Heart left ventricle (tissue), 13 donors: ENCODE data around the gene GPI.

Source experiments
- POLR2A ChIP-seq, 2 donors: fragments of 450-650 bp; IDR thresholded peaks; one replicate each; pipeline ENCODE4 v1.6.1; 2017; ENCODE audit warnings: antibody characterized with exemption in 2 of 2, mild to moderate bottlenecking in 2 of 2, moderate library complexity in 2 of 2
- TF ChIP-seq, protein P1 (sequence below), 12 donors: fragments of 200-600 bp; sonication (generic) in 4 of 12; IDR thresholded peaks; one replicate each; pipeline versions ENCODE4 v1.5.0 to v1.8.0; 2018 to 2022; ENCODE audit warnings: antibody characterized with exemption in 12 of 12, mild to moderate bottlenecking in 5 of 12
- donor health status: ischemic (EF 13 %, LVEDD 7.1; RV severe dilation, severe dysfunction).
- donor health status: DM: no; HTN: yes; CAD: no.
- donor health status: DM: no; HTN: no; CAD: no.
- donor health status: ischemic (EF 25% LVEDD 6.9; RV normal size, moderate dysfunction).
- donor health status: ischemic (EF 25% LVEDD 5.7; RV mildly dilated, moderate dysfunction).
- donor health status: ischemic (EF 35%, LVEDD 5.7; RV mildly dilated, moderate dysfunction).
- donor health status: nonischemic (EF 11% LVEDD 7.7; RV severe dilation, severe dysfunction).
- donor health status: DM: yes; HTN: yes; CAD: no.
- donor health status: PGD.
- donor health status: ischemic (EF 29% LVEDD 5.4; RV normal size, mild dysfunction).
- donor health status: nonischemic (EF 23%, LVEDD 6.1; RV moderate dilation, normal function).

DNA sequence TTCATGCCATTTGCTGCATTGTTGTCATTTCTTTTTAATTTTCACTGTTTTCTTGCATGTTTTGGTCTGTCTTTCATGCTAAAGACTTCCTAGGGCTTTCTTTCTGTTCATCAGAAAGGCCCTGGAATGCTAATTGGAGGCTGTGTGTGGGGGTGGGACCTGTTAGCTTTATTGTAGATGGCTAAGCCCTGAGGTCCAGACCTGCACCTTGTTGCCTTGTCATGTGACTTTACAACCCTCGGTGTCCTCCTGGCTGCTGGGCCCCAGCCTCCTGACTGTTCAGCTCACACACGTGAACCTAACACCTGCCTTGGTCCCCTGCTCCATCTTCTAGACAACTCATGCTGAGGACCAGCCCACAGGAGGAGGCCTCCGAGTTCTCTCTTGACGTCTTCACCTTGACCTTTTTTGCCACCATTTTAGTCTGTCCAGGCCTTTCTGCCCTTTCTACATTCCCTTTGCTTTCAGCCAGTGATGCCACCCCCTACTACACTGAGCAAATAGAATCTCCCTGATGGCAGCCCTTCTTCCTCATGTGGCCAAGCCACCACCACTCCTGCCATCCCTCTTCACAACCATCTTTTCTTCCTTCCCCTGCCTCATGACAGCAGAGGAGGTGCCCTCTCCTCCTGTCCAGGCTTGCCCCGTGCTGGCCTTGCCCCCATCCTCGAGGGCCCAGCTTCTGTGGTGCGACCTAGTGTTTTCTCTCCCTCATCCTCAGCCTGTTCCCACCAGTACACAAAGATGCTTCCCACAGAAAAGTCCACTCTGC is 41.4 kb upstream of the GPI start:
- TF ChIP-seq, protein P1, sequence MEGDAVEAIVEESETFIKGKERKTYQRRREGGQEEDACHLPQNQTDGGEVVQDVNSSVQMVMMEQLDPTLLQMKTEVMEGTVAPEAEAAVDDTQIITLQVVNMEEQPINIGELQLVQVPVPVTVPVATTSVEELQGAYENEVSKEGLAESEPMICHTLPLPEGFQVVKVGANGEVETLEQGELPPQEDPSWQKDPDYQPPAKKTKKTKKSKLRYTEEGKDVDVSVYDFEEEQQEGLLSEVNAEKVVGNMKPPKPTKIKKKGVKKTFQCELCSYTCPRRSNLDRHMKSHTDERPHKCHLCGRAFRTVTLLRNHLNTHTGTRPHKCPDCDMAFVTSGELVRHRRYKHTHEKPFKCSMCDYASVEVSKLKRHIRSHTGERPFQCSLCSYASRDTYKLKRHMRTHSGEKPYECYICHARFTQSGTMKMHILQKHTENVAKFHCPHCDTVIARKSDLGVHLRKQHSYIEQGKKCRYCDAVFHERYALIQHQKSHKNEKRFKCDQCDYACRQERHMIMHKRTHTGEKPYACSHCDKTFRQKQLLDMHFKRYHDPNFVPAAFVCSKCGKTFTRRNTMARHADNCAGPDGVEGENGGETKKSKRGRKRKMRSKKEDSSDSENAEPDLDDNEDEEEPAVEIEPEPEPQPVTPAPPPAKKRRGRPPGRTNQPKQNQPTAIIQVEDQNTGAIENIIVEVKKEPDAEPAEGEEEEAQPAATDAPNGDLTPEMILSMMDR (IDR thresholded peaks at IDR 0.05): no peak
- no peak for TF ChIP-seq POLR2A (IDR thresholded peaks at IDR 0.05)
